KBM-7 (cell line): ENCODE measurements around the gene BCAN.

ENCODE experiments used
- DNase-seq: peaks from one replicate; pipeline ENCODE4 v3.0.0-alpha.2; 2015
- in situ Hi-C: fragments of 300-500 bp; cut with MboI; formaldehyde crosslinking; loops from 2 replicates; pipeline ENCODE4 v1.14.3; 2020; ENCODE audit warnings: low sequenced_read_pairs, low pct_unique_long_range_greater_than_20kb, mixed read lengths

The BCAN gene

GRCh38 chr1:156689035-156689952 is 47.4 kb downstream of the BCAN start:
- peak; percentile 88 for DNase-seq
- in situ Hi-C loops, result no loop called here

- in situ Hi-C loops, result no loop called here
- no peak for DNase-seq
Observed at GRCh38 chr1:156689953-156690674, 48.2 kb downstream of the BCAN start.

GRCh38 chr1:156690675-156691036 is 48.7 kb downstream of the BCAN start:
- in situ Hi-C loops, result no loop called here
- no peak for DNase-seq

- in situ Hi-C loops, result no loop called here
- no peak for DNase-seq
Observed at GRCh38 chr1:156691191-156691590, 49.3 kb downstream of the BCAN start.

GRCh38 chr1:156691665-156692440 is 49.9 kb downstream of the BCAN start:
- in situ Hi-C loops, result no loop called here

GRCh38 chr1:156692441-156692924 is 50.6 kb downstream of the BCAN start:
- no peak for DNase-seq
- in situ Hi-C loops, result no loop called here

More at GRCh38 chr1:156691665-156692440, 49.9 kb downstream of the BCAN start:
- no peak for DNase-seq

- in situ Hi-C loops, result no loop called here
- DNase-seq, result peak; percentile 55
Observed at GRCh38 chr1:156692925-156693847, 51.3 kb downstream of the BCAN start.

GRCh38 chr1:156693848-156694689 is 52.2 kb downstream of the BCAN start:
- in situ Hi-C loops, result no loop called here
- DNase-seq, result peak; percentile 27

- in situ Hi-C loops, result no loop called here
- DNase-seq, result no peak
Observed at GRCh38 chr1:156694690-156694962, 52.7 kb downstream of the BCAN start.

GRCh38 chr1:156696755-156697154 is 54.8 kb downstream of the BCAN start:
- in situ Hi-C loops, result no loop called here
- no peak for DNase-seq

GRCh38 chr1:156697481-156697880 is 55.6 kb downstream of the BCAN start:
- no peak for DNase-seq
- in situ Hi-C loops, result no loop called here

- DNase-seq, result no peak
- in situ Hi-C loops, result no loop called here
Observed at GRCh38 chr1:156698995-156699394, 57.1 kb downstream of the BCAN start.

GRCh38 chr1:156700736-156701531 is 59.0 kb downstream of the BCAN start:
- in situ Hi-C loops, result no loop called here
- DNase-seq, result no peak

- in situ Hi-C loops, result no loop called here
- no peak for DNase-seq
Observed at GRCh38 chr1:156703336-156703735, 61.4 kb downstream of the BCAN start.

- no peak for DNase-seq
- in situ Hi-C loops, result no loop called here
Observed at GRCh38 chr1:156703741-156704140, 61.8 kb downstream of the BCAN start.

- in situ Hi-C loops, result no loop called here
- DNase-seq, result no peak
Observed at GRCh38 chr1:156704166-156704711, 62.3 kb downstream of the BCAN start.

GRCh38 chr1:156704930-156705320 is 63.0 kb downstream of the BCAN start:
- in situ Hi-C loops, result no loop called here
- DNase-seq, result no peak
